Neural progenitor cell (in vitro differentiated cells): ENCODE measurements around the gene VTN. TPM values are rescaled to one million over a fixed set of nuclear protein-coding genes. Genes with fewer than 3 reads are reported as not detected.

Experiments
- DNase-seq: peaks from one replicate; pipeline ENCODE4 v3.0.0-alpha.2; 2016; ENCODE audit warnings: low spot score
- H2AFZ ChIP-seq: fragments of 200-600 bp; sonication (generic); replicated peaks from 2 replicates; pipeline ENCODE4 v1.6.1; 2016; ENCODE audit warnings: antibody characterized with exemption
- H3F3A ChIP-seq: fragments of 200-600 bp; sonication (generic); 2 replicates; pipeline ENCODE4 v1.6.1; 2016; ENCODE audit warnings: antibody characterized with exemption, low read depth
- H3K27ac ChIP-seq: fragments of 200-600 bp; sonication (generic); 2 replicates; pipeline ENCODE4 v1.5.1; 2016; ENCODE audit warnings: mild to moderate bottlenecking
- H3K27me3 ChIP-seq: fragments of 200-600 bp; sonication (generic); 2 replicates; pipeline ENCODE4 v1.6.1; 2016; ENCODE audit warnings: mild to moderate bottlenecking, moderate library complexity
- H3K36me3 ChIP-seq: fragments of 200-600 bp; sonication (generic); 2 replicates; pipeline ENCODE4 v1.5.1; 2016
- H3K4me1 ChIP-seq: fragments of 200-600 bp; sonication (generic); 2 replicates; pipeline ENCODE4 v1.6.1; 2016; ENCODE audit warnings: mixed run types
- H3K4me2 ChIP-seq: fragments of 200-600 bp; sonication (generic); 2 replicates; pipeline ENCODE4 v1.6.1; 2016
- H3K4me3 ChIP-seq: fragments of 200-600 bp; sonication (generic); 2 replicates; pipeline ENCODE4 v1.5.1; 2016
- H3K79me2 ChIP-seq: fragments of 200-600 bp; sonication (generic); 2 replicates; pipeline ENCODE4 v1.6.1; 2016; ENCODE audit warnings: low read depth
- H3K9ac ChIP-seq: fragments of 200-600 bp; sonication (generic); 2 replicates; pipeline ENCODE4 v1.6.1; 2016
- H3K9me3 ChIP-seq: fragments of 200-600 bp; sonication (generic); 2 replicates; pipeline ENCODE4 v1.5.1; 2016; ENCODE audit warnings: low read depth
- H4K20me1 ChIP-seq: fragments of 200-600 bp; sonication (generic); 2 replicates; pipeline ENCODE4 v1.6.1; 2016; ENCODE audit warnings: low read depth
- H3K27ac Mint-ChIP-seq: 3 replicates; pipeline ENCODE4 v1.8.0; 2021; ENCODE audit warnings: mixed read lengths
- H3K27me3 Mint-ChIP-seq: 2 replicates; pipeline ENCODE4 v1.8.0; 2022; ENCODE audit warnings: low read depth, mild to moderate bottlenecking, inconsistent platforms, moderate library complexity, mixed read lengths; ENCODE audit not compliant: insufficient read depth
- H3K36me3 Mint-ChIP-seq: 3 replicates; pipeline ENCODE4 v1.8.0; 2021; ENCODE audit warnings: mixed read lengths
- H3K4me1 Mint-ChIP-seq: 3 replicates; pipeline ENCODE4 v1.8.0; 2021; ENCODE audit warnings: mixed read lengths
- H3K4me3 Mint-ChIP-seq: 3 replicates; pipeline ENCODE4 v1.8.0; 2021; ENCODE audit warnings: mild to moderate bottlenecking, moderate library complexity, mixed read lengths
- H3K9me3 Mint-ChIP-seq: 3 replicates; pipeline ENCODE4 v1.8.0; 2020; ENCODE audit warnings: mixed read lengths
- CTCF ChIP-seq: fragments of 200-600 bp; sonication (generic); IDR thresholded peaks from 2 replicates; pipeline ENCODE4 v1.5.1; 2017; ENCODE audit warnings: antibody characterized with exemption, mild to moderate bottlenecking
- EZH2 ChIP-seq: fragments of 200-600 bp; sonication (generic); IDR thresholded peaks from 2 replicates; pipeline ENCODE4 v1.6.1; 2017; ENCODE audit warnings: antibody characterized with exemption, mild to moderate bottlenecking, moderate library complexity
- EZH2phosphoT487 ChIP-seq: fragments of 200-600 bp; sonication (generic); IDR thresholded peaks from 2 replicates; pipeline ENCODE4 v1.6.1; 2017; ENCODE audit warnings: antibody characterized with exemption
- total RNA-seq: library from RNA; depleted of rRNA; stranded (reverse); fragments of >200 nt; gene quantifications from 2 replicates; pipeline ENCODE4 v1.2.3, GENCODE V29; 2015; ENCODE audit warnings: low replicate concordance

Gene VTN
- total RNA-seq, 1 donor from 2014 or later, result 1.2 TPM

GRCh38 chr17:28363776-28364650 lies 6.1 kb downstream of the VTN start:
- no peak for DNase-seq
- Histone ChIP-seq H3K79me2 (peaks cover 1% of the 10 kb centered on the region), H3K4me2 (no peak overlapping the region), H3K4me3 (no peak overlapping the region), H2AFZ (no peak overlapping the region), H3F3A (no peaks in the 10 kb centered on the region), H3K9me3 (no peaks in the 10 kb centered on the region), H3K27me3 (no peaks in the 10 kb centered on the region), H3K36me3 (peaks cover 4% of the 10 kb centered on the region), H4K20me1 (no peaks in the 10 kb centered on the region), H3K27ac (no peak overlapping the region), H3K4me1 (no peaks in the 10 kb centered on the region), H3K9ac (no peak overlapping the region)
- Mint-ChIP-seq H3K4me1 (no peaks in the 10 kb centered on the region), H3K4me3 (no peak overlapping the region), H3K27me3 (no peaks in the 10 kb centered on the region), H3K27ac (no peak overlapping the region), H3K36me3 (peaks cover 8% of the 10 kb centered on the region), H3K9me3 (no peaks in the 10 kb centered on the region)
- TF ChIP-seq EZH2, result no peak
- TF ChIP-seq EZH2phosphoT487, result no peak
- TF ChIP-seq CTCF, result no peak

- Histone ChIP-seq H4K20me1 (no peaks in the 10 kb centered on the region), H3K4me1 (peaks cover 6% of the 10 kb centered on the region), H3K27ac (no peak overlapping the region), H3K4me2 (no peak overlapping the region), H3K9me3 (no peaks in the 10 kb centered on the region), H3K27me3 (no peaks in the 10 kb centered on the region), H3K9ac (no peak overlapping the region), H3K4me3 (no peak overlapping the region), H3F3A (no peaks in the 10 kb centered on the region), H3K36me3 (peaks cover 4% of the 10 kb centered on the region), H2AFZ (no peak overlapping the region), H3K79me2 (peaks cover 10% of the 10 kb centered on the region)
- TF ChIP-seq EZH2, result no peak
- no peak for TF ChIP-seq CTCF
- TF ChIP-seq EZH2phosphoT487, result no peak
- DNase-seq, result no peak
- Mint-ChIP-seq H3K36me3 (peaks cover 8% of the 10 kb centered on the region), H3K4me3 (no peak overlapping the region), H3K27me3 (no peaks in the 10 kb centered on the region), H3K27ac (no peak overlapping the region), H3K4me1 (peaks cover 4% of the 10 kb centered on the region), H3K9me3 (no peaks in the 10 kb centered on the region)
Observed at GRCh38 chr17:28363186-28363585, 6.9 kb downstream of the VTN start.

GRCh38 chr17:28357901-28358197 lies 12.3 kb downstream of the VTN start:
- Histone ChIP-seq H3K4me1 (peaks cover 13% of the 10 kb centered on the region), H3K9ac (peak overlapping the region; percentile 84), H3K4me2 (peak overlapping the region; percentile 92), H3K36me3 (peaks cover 7% of the 10 kb centered on the region), H3K27ac (no peak overlapping the region), H3F3A (no peaks in the 10 kb centered on the region), H3K9me3 (no peaks in the 10 kb centered on the region), H3K27me3 (no peaks in the 10 kb centered on the region), H2AFZ (peak overlapping the region; percentile 81), H3K4me3 (peak overlapping the region; percentile 83), H4K20me1 (no peaks in the 10 kb centered on the region), H3K79me2 (peaks cover 32% of the 10 kb centered on the region)
- H3K27me3 Mint-ChIP-seq, result no peaks in the 10 kb centered on the region
- H3K9me3 Mint-ChIP-seq, result no peaks in the 10 kb centered on the region
- H3K4me1 Mint-ChIP-seq, result peaks cover 18% of the 10 kb centered on the region
- DNase-seq, result no peak
- no peak for TF ChIP-seq CTCF
- TF ChIP-seq EZH2, result no peak
- TF ChIP-seq EZH2phosphoT487, result no peak
- H3K36me3 Mint-ChIP-seq, result peaks cover 8% of the 10 kb centered on the region
- peak overlapping the region; percentile 28 for H3K27ac Mint-ChIP-seq
- H3K4me3 Mint-ChIP-seq, result peak overlapping the region; percentile 96
